GM12872 (cell line): ENCODE measurements around the gene PLK1.
A peak's percentile ranks its signal among the peaks of the same experiment; 100 is the strongest.

Experiments used
- TF ChIP-seq, protein P1 (sequence below): IDR thresholded peaks from 3 replicates; pipeline ENCODE4 v1.5.1; 2011; ENCODE audit warnings: low read depth, mild to moderate bottlenecking, low read length, moderate library complexity; ENCODE audit not compliant: insufficient read depth

PLK1 gene

DNA sequence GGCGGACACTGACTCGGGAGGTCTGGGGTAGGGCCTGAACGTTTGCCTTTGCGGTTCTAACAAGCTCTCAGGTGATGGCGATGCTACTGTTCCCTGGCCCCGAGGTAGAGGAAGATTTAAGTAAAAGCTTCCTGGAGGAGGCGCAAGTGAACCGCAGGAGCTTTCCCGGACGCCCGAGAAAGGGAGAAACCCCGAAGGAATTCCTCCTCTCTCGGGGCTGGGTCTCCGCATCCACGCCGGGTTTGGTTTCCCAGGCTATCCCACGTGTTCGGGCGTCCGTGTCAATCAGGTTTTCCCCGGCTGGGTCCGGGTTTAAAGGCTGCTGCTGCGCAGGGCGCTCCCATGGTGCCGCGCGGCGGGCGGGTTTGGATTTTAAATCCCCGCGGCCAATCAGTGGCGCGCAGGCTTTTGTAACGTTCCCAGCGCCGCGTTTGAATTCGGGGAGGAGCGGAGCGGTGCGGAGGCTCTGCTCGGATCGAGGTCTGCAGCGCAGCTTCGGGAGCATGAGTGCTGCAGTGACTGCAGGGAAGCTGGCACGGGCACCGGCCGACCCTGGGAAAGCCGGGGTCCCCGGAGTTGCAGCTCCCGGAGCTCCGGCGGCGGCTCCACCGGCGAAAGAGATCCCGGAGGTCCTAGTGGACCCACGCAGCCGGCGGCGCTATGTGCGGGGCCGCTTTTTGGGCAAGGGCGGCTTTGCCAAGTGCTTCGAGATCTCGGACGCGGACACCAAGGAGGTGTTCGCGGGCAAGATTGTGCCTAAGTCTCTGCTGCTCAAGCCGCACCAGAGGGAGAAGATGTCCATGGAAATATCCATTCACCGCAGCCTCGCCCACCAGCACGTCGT is at the start of gene PLK1:
Gene PLK1, plus strand, starts transcription at position 460 of the 844 bp plus-strand sequence. Its CDS starts 44 bp downstream, at position 504.
- TF ChIP-seq, protein P1, sequence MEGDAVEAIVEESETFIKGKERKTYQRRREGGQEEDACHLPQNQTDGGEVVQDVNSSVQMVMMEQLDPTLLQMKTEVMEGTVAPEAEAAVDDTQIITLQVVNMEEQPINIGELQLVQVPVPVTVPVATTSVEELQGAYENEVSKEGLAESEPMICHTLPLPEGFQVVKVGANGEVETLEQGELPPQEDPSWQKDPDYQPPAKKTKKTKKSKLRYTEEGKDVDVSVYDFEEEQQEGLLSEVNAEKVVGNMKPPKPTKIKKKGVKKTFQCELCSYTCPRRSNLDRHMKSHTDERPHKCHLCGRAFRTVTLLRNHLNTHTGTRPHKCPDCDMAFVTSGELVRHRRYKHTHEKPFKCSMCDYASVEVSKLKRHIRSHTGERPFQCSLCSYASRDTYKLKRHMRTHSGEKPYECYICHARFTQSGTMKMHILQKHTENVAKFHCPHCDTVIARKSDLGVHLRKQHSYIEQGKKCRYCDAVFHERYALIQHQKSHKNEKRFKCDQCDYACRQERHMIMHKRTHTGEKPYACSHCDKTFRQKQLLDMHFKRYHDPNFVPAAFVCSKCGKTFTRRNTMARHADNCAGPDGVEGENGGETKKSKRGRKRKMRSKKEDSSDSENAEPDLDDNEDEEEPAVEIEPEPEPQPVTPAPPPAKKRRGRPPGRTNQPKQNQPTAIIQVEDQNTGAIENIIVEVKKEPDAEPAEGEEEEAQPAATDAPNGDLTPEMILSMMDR = peak; percentile 38

DNA sequence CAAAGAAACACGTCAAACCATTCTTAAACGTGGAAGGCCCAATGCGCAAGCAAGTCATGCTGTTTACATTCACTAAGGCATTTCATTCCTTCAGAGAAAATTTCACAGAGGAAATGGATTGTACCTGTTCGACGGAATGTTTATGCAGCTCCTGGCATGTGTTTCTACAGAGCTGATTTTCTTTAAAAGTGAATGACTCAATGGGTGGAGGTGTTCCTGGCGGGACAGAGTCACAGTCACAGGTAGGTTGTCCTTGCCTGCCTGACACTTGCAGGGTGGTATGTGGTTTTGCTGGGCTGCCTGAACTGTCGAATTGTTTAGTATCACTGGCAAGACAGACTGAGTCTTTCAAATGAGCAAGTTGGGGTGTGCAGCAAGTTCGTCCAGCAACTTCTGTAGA is 49.2 kb upstream of the PLK1 start:
- TF ChIP-seq, protein P1 = no peak

DNA sequence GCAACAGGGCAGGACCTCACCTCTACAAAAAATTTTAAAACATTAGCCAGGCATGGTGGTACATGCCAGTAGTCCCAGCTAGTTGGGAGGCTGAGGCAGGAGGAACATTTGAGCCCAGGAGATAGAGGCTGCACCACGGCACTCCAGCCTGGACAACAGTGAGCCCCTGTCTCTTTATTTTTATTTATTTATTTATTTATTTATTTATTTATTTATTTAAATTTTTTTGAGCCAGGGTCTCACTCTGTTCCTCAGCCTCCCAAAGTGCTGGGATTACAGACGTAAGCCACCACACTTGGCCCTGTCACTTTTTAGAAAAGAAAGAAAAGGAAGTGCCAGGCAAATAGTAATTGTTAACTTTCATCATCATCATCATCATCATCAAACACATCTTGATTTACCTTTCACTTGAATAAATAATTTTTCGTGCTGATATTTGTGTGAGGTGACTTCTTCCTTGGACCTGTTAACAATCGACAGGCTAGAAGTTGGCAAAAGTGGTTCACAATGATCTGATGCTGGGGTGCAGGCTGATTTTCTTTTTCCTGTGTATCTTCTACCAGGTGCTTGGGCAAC is 44.1 kb upstream of the PLK1 start:
- TF ChIP-seq, protein P1 = no peak

DNA sequence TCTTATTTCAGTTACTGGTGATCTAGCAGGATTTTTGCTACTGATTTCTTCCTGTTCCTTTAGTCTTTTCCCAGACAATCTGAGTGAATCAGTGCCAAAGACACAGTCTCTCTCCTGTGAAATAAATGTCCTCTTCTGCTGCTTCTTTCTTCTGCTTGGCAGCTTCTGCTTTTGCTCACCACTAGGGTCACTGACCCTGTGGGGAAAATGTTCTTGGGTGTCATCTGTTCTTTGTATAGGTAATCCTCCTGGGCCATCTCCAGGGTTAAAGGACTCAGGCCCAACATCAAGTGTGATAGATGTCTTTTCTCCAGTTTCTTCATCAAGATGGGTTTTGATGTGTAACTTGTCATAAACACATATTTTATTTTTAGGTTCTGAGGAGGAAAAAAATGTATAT is 42.7 kb upstream of the PLK1 start:
- TF ChIP-seq, protein P1 = peak; percentile 22; the same call in 1 of the 3 replicates

DNA sequence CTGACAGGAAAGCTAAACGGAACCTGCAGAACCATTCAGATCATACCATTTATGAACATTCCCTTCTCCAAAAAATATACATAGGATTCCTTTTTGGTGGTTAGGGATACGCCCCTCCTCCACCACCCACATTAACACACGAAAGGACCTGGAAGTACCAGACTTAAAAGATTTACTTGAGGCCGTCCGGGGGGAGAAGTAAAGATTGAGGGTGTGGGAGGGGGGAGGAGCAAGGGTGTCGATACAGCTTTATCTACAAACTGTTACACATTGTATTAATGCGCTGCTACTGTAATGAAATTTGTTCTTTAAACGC is 38.1 kb upstream of the PLK1 start:
- TF ChIP-seq, protein P1 = no peak

DNA sequence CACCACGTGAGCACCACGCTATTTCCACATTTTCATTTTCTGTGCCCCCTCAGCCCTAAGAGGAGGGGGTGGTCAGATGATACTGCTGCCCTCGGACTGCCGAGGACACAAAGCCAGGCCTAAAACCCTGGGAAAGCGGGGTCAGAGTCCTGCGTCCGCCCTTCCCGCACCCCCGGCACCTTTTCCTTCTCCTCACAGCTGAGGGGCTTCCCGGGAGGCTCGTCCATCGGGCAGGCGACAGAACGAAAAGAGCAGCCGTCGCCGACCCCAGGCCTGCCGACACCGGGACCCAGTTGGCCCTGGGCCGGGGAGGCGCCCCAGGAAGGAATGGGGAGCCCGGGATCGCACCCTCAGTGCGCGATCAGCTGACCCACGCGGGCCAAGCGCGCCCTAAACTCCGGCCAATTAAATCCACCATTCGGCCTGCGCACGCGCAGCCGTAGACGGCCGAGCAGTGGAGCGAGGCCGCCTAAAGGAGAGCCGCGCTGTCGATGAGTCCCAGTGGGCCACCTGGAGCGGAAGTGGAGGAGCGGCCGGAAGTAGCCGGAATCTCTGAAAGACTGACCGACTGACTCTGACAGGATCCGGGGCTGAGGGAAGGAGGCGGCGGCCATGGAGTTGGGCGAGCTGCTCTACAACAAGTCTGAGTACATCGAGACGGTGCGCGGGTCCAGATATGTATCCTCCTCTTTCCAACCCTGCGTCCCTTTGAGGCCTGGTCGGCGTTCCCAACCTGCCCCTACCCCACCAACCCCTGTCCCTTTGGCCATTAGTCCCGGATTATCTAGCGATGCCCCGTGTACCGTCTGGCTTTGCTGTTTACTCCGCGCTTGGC is 37.5 kb upstream of the PLK1 start, which contains the start of the genes DCTN5 and PALB2:
Gene DCTN5, plus strand, starts transcription at position 536 of the 835 bp plus-strand sequence. Its CDS starts 77 bp downstream, at position 613.
Gene PALB2, minus strand, starts transcription at position 380 of the 835 bp plus-strand sequence. Its CDS starts 153 bp downstream, at position 227.
- TF ChIP-seq, protein P1 = no peak

DNA sequence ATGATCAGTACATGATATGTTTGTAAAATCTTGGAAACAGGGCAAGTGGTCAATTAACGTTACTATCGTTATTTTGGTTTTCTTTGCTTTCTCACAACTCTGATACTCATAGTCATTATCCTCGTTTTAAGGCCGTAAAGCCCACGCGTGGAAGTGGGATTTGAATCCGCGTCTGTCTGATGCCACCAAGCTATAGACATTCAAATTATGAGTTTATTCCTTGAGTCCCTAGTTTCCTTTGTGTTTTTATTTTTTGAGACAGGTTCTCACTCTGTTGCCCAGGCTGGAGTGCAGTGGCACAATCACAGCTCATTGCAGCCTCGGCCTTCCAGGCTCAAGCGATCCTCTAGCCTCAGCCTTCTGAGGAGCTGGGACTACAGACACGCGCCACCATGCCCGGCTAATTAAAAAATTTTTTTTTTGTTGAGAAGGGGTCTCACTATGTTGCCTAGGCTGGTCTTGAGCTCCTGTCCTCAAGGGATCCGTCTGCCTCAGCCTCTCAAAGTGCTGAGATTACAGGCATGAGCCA is 36.4 kb upstream of the PLK1 start:
- TF ChIP-seq, protein P1 = no peak
